Measurements from ENCODE around the gene RAPGEF5.

The RAPGEF5 gene

GRCh38 chr7:22184549-22185199 lies 172.3 kb downstream of the RAPGEF5 start:
- Histone ChIP-seq H3K36me3 (ENCODE audit: control insufficient read depth in 1 of 2, insufficient read depth in 2 of 2, low read length in 2 of 2) (no peaks in the 10 kb centered on the region), H3K9me3 (ENCODE audit: control insufficient read depth in 1 of 2, low read length in 2 of 2) (no peaks in the 10 kb centered on the region), H3K27ac (ENCODE audit: low read length) (no peak overlapping the region), H3K4me3 (ENCODE audit: low read depth in 1 of 2, low read length in 2 of 2) (no peak overlapping the region), H3K27me3 (ENCODE audit: low read depth, low read length) (no peaks in the 10 kb centered on the region), H3K4me1 (ENCODE audit: control insufficient read depth in 1 of 2, insufficient read depth in 2 of 2, low read length in 2 of 2) (no peaks in the 10 kb centered on the region)

- H3K27me3 ChIP-seq (ENCODE audit: low read depth, low read length), result no peaks in the 10 kb centered on the region
- H3K27ac ChIP-seq (ENCODE audit: low read length), result no peak overlapping the region
- H3K9me3 ChIP-seq (ENCODE audit: control insufficient read depth in 1 of 2, low read length in 2 of 2), result no peaks in the 10 kb centered on the region
- H3K36me3 ChIP-seq (ENCODE audit: control insufficient read depth in 1 of 2, insufficient read depth in 2 of 2, low read length in 2 of 2), result no peaks in the 10 kb centered on the region
- no peaks in the 10 kb centered on the region for H3K4me1 ChIP-seq (ENCODE audit: control insufficient read depth in 1 of 2, insufficient read depth in 2 of 2, low read length in 2 of 2)
- H3K4me3 ChIP-seq (ENCODE audit: low read depth in 1 of 2, low read length in 2 of 2), result no peak overlapping the region
These were observed 173.3 kb downstream of the RAPGEF5 start for GRCh38 chr7:22183522-22184280.

DNA sequence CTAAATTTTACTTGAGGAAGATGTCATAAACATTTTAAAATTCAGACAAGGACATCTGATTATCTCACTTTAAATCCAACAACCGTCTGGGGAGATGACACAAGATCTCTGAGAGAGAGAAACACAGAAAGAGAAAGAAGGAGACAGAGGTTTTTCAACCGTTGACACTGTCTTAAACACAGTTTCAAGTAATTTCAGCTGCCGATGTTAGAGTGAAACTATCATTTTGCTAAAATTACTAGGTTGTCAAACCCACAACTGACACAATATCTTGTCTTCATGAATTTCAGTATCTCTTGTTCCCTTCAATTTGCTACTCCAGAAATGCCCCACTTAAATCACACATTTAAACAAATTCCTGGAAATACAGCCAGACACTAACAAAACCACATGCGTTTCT lies 174.8 kb downstream of the RAPGEF5 start:
- Histone ChIP-seq H3K27ac (ENCODE audit: low read length) (no peak overlapping the region), H3K9me3 (ENCODE audit: control insufficient read depth in 1 of 2, low read length in 2 of 2) (no peaks in the 10 kb centered on the region), H3K4me3 (ENCODE audit: low read depth in 1 of 2, low read length in 2 of 2) (no peak overlapping the region), H3K4me1 (ENCODE audit: control insufficient read depth in 1 of 2, insufficient read depth in 2 of 2, low read length in 2 of 2) (no peaks in the 10 kb centered on the region), H3K27me3 (ENCODE audit: low read depth, low read length) (no peaks in the 10 kb centered on the region), H3K36me3 (ENCODE audit: control insufficient read depth in 1 of 2, insufficient read depth in 2 of 2, low read length in 2 of 2) (no peaks in the 10 kb centered on the region)

- H3K4me1 ChIP-seq (ENCODE audit: control insufficient read depth in 1 of 2, insufficient read depth in 2 of 2, low read length in 2 of 2), result no peaks in the 10 kb centered on the region
- H3K4me3 ChIP-seq (ENCODE audit: low read depth in 1 of 2, low read length in 2 of 2), result no peak overlapping the region
- H3K9me3 ChIP-seq (ENCODE audit: control insufficient read depth in 1 of 2, low read length in 2 of 2), result no peaks in the 10 kb centered on the region
- H3K27me3 ChIP-seq (ENCODE audit: low read depth, low read length), result no peaks in the 10 kb centered on the region
- H3K36me3 ChIP-seq (ENCODE audit: control insufficient read depth in 1 of 2, insufficient read depth in 2 of 2, low read length in 2 of 2), result no peaks in the 10 kb centered on the region
- H3K27ac ChIP-seq (ENCODE audit: low read length), result no peak overlapping the region
These were observed 175.3 kb downstream of the RAPGEF5 start for GRCh38 chr7:22181663-22182062.

- H3K4me1 ChIP-seq (ENCODE audit: control insufficient read depth in 1 of 2, insufficient read depth in 2 of 2, low read length in 2 of 2), result no peaks in the 10 kb centered on the region
- no peaks in the 10 kb centered on the region for H3K9me3 ChIP-seq (ENCODE audit: control insufficient read depth in 1 of 2, low read length in 2 of 2)
- no peaks in the 10 kb centered on the region for H3K36me3 ChIP-seq (ENCODE audit: control insufficient read depth in 1 of 2, insufficient read depth in 2 of 2, low read length in 2 of 2)
- H3K4me3 ChIP-seq (ENCODE audit: low read depth in 1 of 2, low read length in 2 of 2), result no peak overlapping the region
- H3K27me3 ChIP-seq (ENCODE audit: low read depth, low read length), result no peaks in the 10 kb centered on the region
- H3K27ac ChIP-seq (ENCODE audit: low read length), result no peak overlapping the region
These were observed 177.5 kb downstream of the RAPGEF5 start for GRCh38 chr7:22179442-22179879.

DNA sequence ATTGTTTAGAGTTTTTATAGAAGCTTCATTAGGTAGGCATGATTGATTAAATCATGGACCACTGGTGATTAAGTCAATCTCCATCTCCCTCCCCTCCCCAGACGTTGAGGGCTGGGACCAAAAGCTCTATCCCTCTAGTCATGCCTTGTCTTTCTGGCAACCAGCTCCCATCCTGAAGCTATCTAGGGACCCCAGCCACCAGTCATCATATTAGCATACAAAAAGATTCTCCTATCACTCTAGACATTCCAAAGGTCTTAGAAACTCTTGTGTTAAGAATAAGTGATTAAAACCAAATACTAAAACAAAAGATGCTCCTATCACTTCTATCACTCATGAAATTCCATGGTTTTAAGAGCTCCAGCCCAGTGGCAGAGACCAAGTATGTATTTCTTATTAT lies 178.2 kb downstream of the RAPGEF5 start:
- Histone ChIP-seq H3K36me3 (ENCODE audit: control insufficient read depth in 1 of 2, insufficient read depth in 2 of 2, low read length in 2 of 2) (no peaks in the 10 kb centered on the region), H3K27ac (ENCODE audit: low read length) (no peak overlapping the region), H3K4me3 (ENCODE audit: low read depth in 1 of 2, low read length in 2 of 2) (no peak overlapping the region), H3K27me3 (ENCODE audit: low read depth, low read length) (no peaks in the 10 kb centered on the region), H3K4me1 (ENCODE audit: control insufficient read depth in 1 of 2, insufficient read depth in 2 of 2, low read length in 2 of 2) (no peaks in the 10 kb centered on the region), H3K9me3 (ENCODE audit: control insufficient read depth in 1 of 2, low read length in 2 of 2) (no peaks in the 10 kb centered on the region)

GRCh38 chr7:22176791-22177412 lies 180.1 kb downstream of the RAPGEF5 start:
- no peaks in the 10 kb centered on the region for H3K27me3 ChIP-seq (ENCODE audit: low read depth, low read length)
- no peak overlapping the region for H3K4me3 ChIP-seq (ENCODE audit: low read depth in 1 of 2, low read length in 2 of 2)
- H3K36me3 ChIP-seq (ENCODE audit: control insufficient read depth in 1 of 2, insufficient read depth in 2 of 2, low read length in 2 of 2), result no peaks in the 10 kb centered on the region
- H3K27ac ChIP-seq (ENCODE audit: low read length), result no peak overlapping the region
- H3K9me3 ChIP-seq (ENCODE audit: control insufficient read depth in 1 of 2, low read length in 2 of 2), result no peaks in the 10 kb centered on the region
- H3K4me1 ChIP-seq (ENCODE audit: control insufficient read depth in 1 of 2, insufficient read depth in 2 of 2, low read length in 2 of 2), result no peaks in the 10 kb centered on the region

GRCh38 chr7:22174574-22174953 lies 182.4 kb downstream of the RAPGEF5 start:
- Histone ChIP-seq H3K4me3 (ENCODE audit: low read depth in 1 of 2, low read length in 2 of 2) (no peak overlapping the region), H3K27me3 (ENCODE audit: low read depth, low read length) (no peaks in the 10 kb centered on the region), H3K27ac (ENCODE audit: low read length) (no peak overlapping the region), H3K4me1 (ENCODE audit: control insufficient read depth in 1 of 2, insufficient read depth in 2 of 2, low read length in 2 of 2) (no peaks in the 10 kb centered on the region), H3K36me3 (ENCODE audit: control insufficient read depth in 1 of 2, insufficient read depth in 2 of 2, low read length in 2 of 2) (no peaks in the 10 kb centered on the region), H3K9me3 (ENCODE audit: control insufficient read depth in 1 of 2, low read length in 2 of 2) (no peaks in the 10 kb centered on the region)

DNA sequence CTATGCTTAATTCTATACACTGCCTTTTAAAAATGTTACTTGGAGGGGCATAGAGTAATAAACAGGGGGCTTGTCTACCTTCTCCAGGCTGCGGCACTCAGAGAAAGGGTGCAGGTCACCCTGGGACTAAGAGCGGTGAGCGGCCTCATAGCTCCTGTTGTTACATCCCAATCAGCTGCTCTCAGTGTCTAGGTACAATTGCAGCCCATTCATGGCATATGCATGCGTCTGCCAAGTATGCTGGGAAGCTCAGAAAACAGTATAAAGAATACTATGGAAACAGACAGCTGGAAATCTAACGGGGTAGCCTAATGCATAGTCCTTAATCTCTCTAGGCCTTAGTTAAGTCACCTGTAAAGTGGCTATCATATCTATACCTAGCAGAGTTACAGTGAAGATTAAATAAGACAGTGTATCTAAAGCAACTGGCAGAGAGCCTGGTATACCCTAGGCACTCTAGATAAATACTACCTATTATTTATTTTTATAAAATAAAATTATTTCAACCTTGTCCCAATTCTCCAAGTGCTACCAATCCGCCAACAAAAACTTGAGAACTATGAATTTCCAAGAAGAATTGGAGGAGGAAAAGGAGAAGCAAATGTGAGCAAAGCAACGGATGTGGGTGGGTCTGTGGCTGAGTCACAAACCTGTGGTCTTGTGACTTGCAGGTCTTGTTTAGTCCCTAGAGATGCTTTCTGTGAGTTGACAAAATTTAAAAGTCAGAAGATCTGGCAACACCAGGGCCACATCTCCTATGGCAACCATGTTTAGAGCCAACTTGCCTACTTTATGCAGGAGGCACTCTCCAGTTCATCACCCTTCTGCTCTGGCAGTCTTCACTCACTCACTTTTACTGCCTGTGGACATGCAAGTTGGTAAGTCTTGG lies 183.0 kb downstream of the RAPGEF5 start:
- Histone ChIP-seq H3K36me3 (ENCODE audit: control insufficient read depth in 1 of 2, insufficient read depth in 2 of 2, low read length in 2 of 2) (no peaks in the 10 kb centered on the region), H3K4me3 (ENCODE audit: low read depth in 1 of 2, low read length in 2 of 2) (no peak overlapping the region), H3K9me3 (ENCODE audit: control insufficient read depth in 1 of 2, low read length in 2 of 2) (no peaks in the 10 kb centered on the region), H3K27ac (ENCODE audit: low read length) (no peak overlapping the region), H3K4me1 (ENCODE audit: control insufficient read depth in 1 of 2, insufficient read depth in 2 of 2, low read length in 2 of 2) (no peaks in the 10 kb centered on the region), H3K27me3 (ENCODE audit: low read depth, low read length) (no peaks in the 10 kb centered on the region)

DNA sequence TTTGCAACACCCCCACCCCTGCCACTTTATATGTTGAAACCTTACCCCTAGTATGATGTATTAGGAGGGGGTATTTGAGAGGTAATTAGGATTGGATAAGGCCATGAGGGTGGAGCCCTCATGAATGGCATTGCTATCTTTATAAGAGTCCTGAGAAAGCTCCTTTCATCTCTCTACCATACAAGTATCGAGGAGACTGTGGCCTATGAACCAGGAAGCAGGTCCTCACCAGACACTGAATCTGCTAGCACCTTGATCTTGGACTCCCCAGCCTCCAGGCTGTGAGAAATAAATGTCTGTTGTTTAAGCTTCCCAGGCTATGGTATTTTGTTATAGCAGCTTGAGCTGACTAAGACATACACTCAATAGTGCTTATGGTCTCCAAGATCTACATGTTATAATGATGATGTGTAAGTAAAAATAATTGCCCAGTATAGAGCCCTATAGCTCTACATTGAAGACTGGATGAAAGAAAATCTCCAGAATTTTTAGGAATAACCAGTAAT lies 188.8 kb downstream of the RAPGEF5 start:
- H3K4me3 ChIP-seq (ENCODE audit: low read depth in 1 of 2, low read length in 2 of 2), result no peak overlapping the region

GRCh38 chr7:22167482-22167881 lies 189.5 kb downstream of the RAPGEF5 start:
- Histone ChIP-seq H3K4me3 (ENCODE audit: low read depth in 1 of 2, low read length in 2 of 2) (no peak overlapping the region), H3K4me1 (ENCODE audit: control insufficient read depth in 1 of 2, insufficient read depth in 2 of 2, low read length in 2 of 2) (no peaks in the 10 kb centered on the region), H3K27ac (ENCODE audit: low read length) (no peak overlapping the region), H3K36me3 (ENCODE audit: control insufficient read depth in 1 of 2, insufficient read depth in 2 of 2, low read length in 2 of 2) (no peaks in the 10 kb centered on the region), H3K27me3 (ENCODE audit: low read depth, low read length) (no peaks in the 10 kb centered on the region), H3K9me3 (ENCODE audit: control insufficient read depth in 1 of 2, low read length in 2 of 2) (no peaks in the 10 kb centered on the region)

More for the DNA sequence above, 188.8 kb downstream of the RAPGEF5 start:
- Histone ChIP-seq H3K36me3 (ENCODE audit: control insufficient read depth in 1 of 2, insufficient read depth in 2 of 2, low read length in 2 of 2) (no peaks in the 10 kb centered on the region), H3K4me1 (ENCODE audit: control insufficient read depth in 1 of 2, insufficient read depth in 2 of 2, low read length in 2 of 2) (no peaks in the 10 kb centered on the region), H3K27me3 (ENCODE audit: low read depth, low read length) (no peaks in the 10 kb centered on the region), H3K9me3 (ENCODE audit: control insufficient read depth in 1 of 2, low read length in 2 of 2) (no peaks in the 10 kb centered on the region), H3K27ac (ENCODE audit: low read length) (no peak overlapping the region)

All from muscle layer of duodenum (tissue), 2 donors.